HG03159 (cell line): ENCODE results near the gene TMIGD3.
"Not testable (repeated sequence)": the region's sequence is repeated elsewhere in the genome, so short reads cannot be mapped to it uniquely, and the experiment has no call there.

Source experiments
- ATAC-seq: cut with Tn5 transposase; IDR thresholded peaks from one replicate; pipeline ENCODE4 v1.9.1; 2021; ENCODE audit warnings: mild to moderate bottlenecking, moderate library complexity; ENCODE audit not compliant: unreplicated experiment

TMIGD3 gene

DNA sequence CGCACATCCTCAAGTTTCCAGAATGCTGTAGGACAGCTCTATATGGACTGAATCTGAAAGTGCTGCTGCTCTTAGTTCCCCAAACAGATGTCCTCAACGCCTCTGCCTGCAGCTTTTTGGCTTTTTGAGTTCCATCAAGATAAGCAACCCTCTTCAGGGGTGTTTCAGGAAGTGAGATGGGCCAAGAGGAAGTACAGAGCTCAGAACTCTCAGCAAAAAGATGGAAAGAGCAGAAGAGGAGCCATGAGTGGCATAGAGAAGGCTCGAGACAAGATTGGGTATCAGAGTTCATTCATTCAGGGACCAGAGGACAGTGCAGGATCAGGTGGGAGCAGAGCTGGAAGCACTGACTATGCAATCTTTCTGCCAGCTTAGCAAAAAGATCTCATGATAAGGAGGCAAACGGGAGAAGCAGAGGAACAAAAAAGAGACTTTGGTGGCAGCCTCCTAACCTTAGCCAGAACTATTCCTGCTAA, at the start of gene TMIGD3, which contains the start of gene ADORA3:
TSS of gene TMIGD3 (minus strand) at position 49 of the 476 bp plus-strand sequence. CDS start 279 bp downstream, outside the sequence.
TSS of gene ADORA3 (minus strand) at position 49 of the 476 bp plus-strand sequence. CDS start 279 bp downstream, outside the sequence.
- ATAC-seq: no peak

GRCh38 chr1:111553196-111553595, 49.8 kb upstream of the TMIGD3 start:
- ATAC-seq: no peak

DNA sequence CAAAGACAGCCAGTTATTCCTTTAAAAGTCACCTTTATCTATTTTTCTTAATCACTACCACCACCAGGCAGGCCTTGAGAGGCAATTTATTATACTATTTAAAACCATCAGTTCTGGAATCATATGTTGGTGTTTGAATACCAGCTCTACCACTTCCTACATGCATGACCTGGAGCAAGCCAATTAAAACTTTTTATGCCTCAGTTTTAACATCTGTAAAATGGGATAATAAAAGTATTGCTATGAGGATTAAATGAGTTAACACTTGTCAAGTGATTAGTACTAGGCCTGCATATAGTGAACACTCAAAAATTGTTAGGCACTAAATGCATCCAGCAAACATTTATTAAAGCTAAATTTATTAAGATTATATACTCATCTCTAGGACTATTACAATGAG, 49.2 kb upstream of the TMIGD3 start:
- no peak for ATAC-seq

DNA sequence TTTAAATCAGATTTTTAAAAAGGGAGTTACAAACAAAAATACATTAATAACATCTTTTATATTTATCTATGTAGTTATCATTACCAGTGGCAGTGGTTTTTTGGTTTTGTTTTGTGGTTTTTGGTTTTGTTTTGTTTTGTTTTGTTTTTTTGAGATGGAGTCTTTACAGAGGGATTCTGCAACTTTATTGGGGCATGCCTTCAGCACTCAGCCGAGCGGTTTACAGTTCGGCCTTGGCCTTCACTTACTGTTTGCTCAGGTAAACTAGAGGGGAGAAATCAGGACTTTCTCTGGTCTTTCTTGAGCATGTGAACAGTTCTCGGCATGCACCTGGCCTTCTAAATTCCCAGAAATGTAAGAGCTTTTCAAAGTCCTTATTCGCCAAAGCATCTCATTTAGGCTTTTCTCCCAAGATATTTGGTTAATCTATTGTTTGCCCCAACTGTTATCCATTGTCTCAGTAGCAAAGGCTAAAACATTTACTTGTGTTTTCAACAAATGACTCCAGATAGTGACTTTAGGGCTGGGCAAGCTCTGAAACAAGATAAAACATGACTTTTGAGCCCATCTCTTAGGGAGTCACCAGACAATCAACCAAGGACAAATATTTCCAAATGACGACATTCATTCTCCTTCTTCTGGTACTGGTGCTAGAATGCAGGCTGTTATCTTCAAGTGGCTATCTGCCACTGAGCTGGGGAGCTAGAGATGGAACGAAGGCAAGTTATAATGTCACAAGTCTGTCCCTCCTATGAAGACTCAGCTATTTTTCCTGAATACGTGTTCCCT, 48.4 kb upstream of the TMIGD3 start:
- no peak for ATAC-seq

- not testable (repeated sequence) for ATAC-seq
These were observed 44.4 kb upstream of the TMIGD3 start for GRCh38 chr1:111547786-111548185.

DNA sequence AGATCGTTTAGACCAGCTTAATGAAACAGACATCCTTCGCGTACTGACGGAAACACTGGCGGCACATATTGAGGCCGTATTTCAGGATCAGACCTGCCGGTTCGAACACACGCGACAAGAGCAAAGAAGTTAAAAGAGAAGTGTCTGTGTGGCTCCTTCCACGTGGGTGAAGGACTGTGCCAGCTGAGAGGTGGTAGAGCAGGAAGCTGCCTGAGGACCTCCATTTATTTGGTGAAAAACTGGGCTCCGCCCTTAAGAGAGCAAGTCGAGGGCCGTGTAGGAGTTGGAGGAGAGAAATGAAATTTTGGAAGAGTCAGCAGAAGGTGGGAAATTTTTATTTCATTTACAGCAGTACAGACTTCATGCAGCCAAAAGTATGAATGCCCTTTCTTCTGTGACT, 38.8 kb upstream of the TMIGD3 start:
- no peak for ATAC-seq

GRCh38 chr1:111541721-111542120, 38.3 kb upstream of the TMIGD3 start:
- no peak for ATAC-seq

DNA sequence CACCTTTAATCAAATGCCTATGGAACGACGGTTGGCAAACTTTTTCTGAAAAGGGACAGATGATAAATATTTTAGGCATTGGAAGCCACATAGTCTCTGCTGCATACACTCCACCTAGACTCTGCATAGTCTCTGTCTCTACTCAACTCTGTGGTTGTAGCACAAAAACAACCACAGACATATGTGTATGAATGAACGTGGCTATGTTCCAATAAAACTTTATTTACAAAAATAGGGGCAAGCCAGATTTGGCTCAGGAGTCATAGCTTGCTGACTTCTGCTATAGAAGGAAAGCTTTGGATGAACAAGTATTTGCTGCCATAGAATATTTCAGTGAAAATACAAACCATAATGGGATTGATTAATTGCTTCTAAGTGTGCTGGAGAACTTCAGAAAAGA, 37.5 kb upstream of the TMIGD3 start:
- no peak for ATAC-seq

DNA sequence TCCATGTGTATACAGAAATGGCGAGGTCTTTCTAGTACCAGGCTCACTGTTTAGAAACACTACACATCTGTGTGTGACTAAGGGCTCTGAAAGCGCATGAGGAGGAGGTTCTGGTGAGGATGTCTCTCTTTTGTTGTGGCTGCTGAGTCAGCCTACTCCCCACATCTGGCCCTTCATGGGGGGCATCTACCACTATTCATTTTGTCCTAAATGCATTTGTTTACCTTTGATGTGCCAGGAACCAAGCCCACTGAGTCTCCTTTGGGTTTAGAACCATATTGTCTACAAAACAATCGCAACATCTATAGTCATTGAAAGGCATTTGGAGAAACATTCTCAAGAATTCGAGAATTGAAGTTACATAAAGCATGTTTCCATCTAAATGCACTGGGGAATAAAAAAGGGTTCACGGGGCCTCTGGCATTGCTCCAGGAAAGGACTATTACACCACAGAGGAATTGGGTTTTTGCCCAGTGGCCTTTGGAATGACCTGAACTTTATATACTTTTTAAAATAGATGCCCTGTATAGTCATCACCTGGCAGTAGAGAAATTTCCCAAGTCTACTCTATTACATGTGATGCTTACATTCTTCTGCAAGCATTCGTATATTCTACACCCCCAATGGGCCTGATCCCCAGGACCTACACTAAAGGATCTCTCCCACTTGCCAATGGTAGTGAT, 35.1 kb upstream of the TMIGD3 start:
- ATAC-seq: no peak

- ATAC-seq: no peak
These were observed 32.1 kb upstream of the TMIGD3 start for GRCh38 chr1:111535256-111536191.

DNA sequence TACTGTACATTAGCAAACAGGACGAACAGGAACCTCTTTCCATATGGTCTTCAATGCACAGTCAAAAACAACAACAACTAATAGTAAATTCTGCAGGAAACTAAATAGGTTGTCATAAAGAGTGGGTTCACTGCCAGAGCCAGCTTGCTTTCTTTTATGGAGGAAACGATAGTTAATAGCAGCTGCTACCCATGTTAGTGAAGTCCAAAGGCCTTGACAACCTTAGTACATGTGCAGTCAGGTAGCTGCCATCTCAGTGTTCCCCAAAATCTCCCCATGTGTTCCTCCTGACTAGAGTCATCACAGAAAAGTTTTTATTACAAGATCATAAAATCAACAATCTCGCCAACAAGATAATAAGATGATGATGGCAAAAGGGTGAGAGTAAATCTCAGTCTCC, 16.6 kb upstream of the TMIGD3 start:
- ATAC-seq: no peak

- ATAC-seq: no peak
These were observed 14.2 kb upstream of the TMIGD3 start for GRCh38 chr1:111517469-111518225.

GRCh38 chr1:111516005-111516535, 12.6 kb upstream of the TMIGD3 start:
- peak; percentile 42 for ATAC-seq

GRCh38 chr1:111515291-111516004, 12.0 kb upstream of the TMIGD3 start:
- no peak for ATAC-seq

DNA sequence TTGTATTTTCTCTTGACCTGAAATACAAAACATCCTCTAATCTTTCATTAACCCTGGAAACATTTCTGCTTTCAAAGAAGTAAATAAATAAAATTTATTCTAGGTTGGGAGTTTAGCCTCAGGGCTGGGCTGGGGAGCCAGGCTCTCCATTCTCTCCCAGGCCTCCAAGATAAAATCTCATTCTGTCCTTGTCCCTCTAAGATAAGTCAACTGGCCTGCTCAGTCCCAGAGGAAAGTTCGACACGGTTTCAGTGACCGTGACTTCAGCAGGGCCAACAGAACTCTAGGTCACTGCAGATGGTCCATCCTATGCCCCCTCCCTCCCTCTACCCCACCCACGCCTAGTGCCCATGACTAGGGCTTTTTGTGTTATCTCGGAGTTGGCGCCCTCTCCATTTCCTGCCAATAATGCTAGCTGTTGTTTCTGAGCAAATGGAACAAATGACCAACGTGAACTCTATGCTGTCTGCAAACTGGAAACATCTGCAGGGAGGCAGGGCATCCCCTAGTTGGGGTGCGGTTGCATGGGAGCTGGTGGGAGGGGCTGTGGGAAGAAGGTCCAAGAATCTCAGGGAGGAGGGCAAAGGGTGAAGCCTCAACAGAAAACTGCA, 10.1 kb upstream of the TMIGD3 start:
- ATAC-seq: no peak

- no peak for ATAC-seq
These were observed 9.5 kb upstream of the TMIGD3 start for GRCh38 chr1:111512931-111513330.

- ATAC-seq: no peak
These were observed 8.9 kb upstream of the TMIGD3 start for GRCh38 chr1:111512132-111512889.

DNA sequence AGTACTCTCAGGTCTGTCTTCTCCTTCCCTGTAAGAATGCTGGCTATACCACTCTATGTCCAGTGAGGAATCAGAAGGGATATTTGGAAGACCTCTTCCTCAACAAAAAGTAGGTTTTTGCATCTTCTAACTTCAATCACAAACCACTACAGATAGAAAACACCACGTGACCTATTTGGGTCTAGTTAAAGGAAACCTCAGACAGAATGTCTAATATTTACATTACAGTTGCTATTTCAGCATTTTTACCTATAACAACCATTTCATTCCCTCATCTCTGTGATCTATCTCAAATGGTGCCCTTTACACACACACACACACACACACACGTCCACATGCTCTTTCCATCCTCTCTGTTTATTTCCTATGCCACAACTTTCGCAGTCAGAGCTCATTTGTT, 7.9 kb upstream of the TMIGD3 start:
- no peak for ATAC-seq
